ENCODE results near the gene OR51B2.

DNA sequence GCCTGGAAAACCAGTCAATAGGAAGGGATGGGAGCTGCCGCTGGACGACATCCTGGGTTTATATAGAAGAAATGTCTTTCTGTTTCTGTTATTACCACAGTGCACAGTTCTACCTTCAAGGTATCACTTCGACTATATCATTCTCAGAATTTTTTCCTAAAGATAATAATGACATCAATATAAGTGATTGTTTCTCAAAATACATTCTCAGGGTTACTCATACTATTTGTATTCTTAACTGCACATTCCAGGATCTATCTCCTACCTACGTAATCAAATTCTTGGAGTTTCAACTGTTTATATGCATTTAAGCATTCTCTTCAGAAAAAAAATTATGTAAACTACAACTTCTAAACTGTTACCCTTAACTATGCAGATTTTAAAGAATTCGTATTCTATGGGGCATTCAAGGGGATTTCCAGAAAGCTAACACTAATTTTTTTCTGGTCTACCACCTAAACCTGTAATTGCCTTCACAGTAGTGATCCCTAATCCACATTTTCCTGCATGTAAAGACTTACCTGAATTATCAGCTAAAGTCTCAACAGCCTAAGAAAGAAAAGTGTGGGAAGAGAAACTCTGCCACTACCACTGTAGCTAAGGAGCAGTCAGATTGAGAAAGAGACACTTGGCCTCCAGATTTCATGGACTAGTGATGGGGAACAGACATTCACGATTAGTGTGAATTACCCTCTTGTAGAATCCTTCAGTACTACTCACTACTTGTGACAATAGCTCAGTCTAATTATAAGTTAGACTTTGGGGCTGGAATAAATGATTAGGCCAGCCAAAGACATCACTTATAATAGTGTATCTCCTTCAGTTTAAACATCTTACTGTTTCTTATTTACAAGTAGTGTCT, 19.6 kb upstream of the OR51B2 start, which contains the start of gene OR51B5:
- TF ChIP-seq, protein P1, sequence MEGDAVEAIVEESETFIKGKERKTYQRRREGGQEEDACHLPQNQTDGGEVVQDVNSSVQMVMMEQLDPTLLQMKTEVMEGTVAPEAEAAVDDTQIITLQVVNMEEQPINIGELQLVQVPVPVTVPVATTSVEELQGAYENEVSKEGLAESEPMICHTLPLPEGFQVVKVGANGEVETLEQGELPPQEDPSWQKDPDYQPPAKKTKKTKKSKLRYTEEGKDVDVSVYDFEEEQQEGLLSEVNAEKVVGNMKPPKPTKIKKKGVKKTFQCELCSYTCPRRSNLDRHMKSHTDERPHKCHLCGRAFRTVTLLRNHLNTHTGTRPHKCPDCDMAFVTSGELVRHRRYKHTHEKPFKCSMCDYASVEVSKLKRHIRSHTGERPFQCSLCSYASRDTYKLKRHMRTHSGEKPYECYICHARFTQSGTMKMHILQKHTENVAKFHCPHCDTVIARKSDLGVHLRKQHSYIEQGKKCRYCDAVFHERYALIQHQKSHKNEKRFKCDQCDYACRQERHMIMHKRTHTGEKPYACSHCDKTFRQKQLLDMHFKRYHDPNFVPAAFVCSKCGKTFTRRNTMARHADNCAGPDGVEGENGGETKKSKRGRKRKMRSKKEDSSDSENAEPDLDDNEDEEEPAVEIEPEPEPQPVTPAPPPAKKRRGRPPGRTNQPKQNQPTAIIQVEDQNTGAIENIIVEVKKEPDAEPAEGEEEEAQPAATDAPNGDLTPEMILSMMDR (IDR thresholded peaks at IDR 0.05; ENCODE audit: low read depth, low read length, missing input control), result no peak
- TF ChIP-seq, protein P2, sequence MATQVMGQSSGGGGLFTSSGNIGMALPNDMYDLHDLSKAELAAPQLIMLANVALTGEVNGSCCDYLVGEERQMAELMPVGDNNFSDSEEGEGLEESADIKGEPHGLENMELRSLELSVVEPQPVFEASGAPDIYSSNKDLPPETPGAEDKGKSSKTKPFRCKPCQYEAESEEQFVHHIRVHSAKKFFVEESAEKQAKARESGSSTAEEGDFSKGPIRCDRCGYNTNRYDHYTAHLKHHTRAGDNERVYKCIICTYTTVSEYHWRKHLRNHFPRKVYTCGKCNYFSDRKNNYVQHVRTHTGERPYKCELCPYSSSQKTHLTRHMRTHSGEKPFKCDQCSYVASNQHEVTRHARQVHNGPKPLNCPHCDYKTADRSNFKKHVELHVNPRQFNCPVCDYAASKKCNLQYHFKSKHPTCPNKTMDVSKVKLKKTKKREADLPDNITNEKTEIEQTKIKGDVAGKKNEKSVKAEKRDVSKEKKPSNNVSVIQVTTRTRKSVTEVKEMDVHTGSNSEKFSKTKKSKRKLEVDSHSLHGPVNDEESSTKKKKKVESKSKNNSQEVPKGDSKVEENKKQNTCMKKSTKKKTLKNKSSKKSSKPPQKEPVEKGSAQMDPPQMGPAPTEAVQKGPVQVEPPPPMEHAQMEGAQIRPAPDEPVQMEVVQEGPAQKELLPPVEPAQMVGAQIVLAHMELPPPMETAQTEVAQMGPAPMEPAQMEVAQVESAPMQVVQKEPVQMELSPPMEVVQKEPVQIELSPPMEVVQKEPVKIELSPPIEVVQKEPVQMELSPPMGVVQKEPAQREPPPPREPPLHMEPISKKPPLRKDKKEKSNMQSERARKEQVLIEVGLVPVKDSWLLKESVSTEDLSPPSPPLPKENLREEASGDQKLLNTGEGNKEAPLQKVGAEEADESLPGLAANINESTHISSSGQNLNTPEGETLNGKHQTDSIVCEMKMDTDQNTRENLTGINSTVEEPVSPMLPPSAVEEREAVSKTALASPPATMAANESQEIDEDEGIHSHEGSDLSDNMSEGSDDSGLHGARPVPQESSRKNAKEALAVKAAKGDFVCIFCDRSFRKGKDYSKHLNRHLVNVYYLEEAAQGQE (IDR thresholded peaks at IDR 0.05), result no peak
- TF ChIP-seq TAF1 (conservative IDR thresholded peaks at IDR 0.05), result no peak
- no peak for TF ChIP-seq EGR1 (IDR thresholded peaks at IDR 0.05; ENCODE audit: low read depth in 2 of 2)
- TF ChIP-seq, protein P3, sequence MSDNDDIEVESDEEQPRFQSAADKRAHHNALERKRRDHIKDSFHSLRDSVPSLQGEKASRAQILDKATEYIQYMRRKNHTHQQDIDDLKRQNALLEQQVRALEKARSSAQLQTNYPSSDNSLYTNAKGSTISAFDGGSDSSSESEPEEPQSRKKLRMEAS (IDR thresholded peaks at IDR 0.05), result no peak
- no peak for TF ChIP-seq NR2F2 (IDR thresholded peaks at IDR 0.05)
- TF ChIP-seq GABPA (IDR thresholded peaks at IDR 0.05 in 1 of 2, conservative IDR thresholded peaks at IDR 0.05 in 1 of 2), result no peak
- no peak for TF ChIP-seq HNF4A (conservative IDR thresholded peaks at IDR 0.05)
- no peak for TF ChIP-seq RAD21 (IDR thresholded peaks at IDR 0.05)
- TF ChIP-seq YY1 (IDR thresholded peaks at IDR 0.05), result no peak
